Type B pancreatic cell (in vitro differentiated cells): ENCODE measurements around the gene SLC6A11. TPM values are rescaled to one million over a fixed set of nuclear protein-coding genes. Genes with fewer than 3 reads are reported as not detected.

Source experiments
- DNase-seq: peaks from one replicate; pipeline ENCODE4 v3.0.0; 2021; ENCODE audit warnings: mixed read lengths; ENCODE audit not compliant: unreplicated experiment; ENCODE audit errors: extremely low spot score
- H3K27ac Mint-ChIP-seq: 2 replicates; pipeline ENCODE4 v1.8.0; 2021; ENCODE audit warnings: mild to moderate bottlenecking, mixed read lengths
- H3K27me3 Mint-ChIP-seq: 2 replicates; pipeline ENCODE4 v1.8.0; 2021; ENCODE audit warnings: mixed read lengths
- H3K36me3 Mint-ChIP-seq: 2 replicates; pipeline ENCODE4 v1.8.0; 2021; ENCODE audit warnings: mixed read lengths
- H3K4me1 Mint-ChIP-seq: one replicate; pipeline ENCODE4 v1.8.0; 2021; ENCODE audit warnings: mixed read lengths; ENCODE audit not compliant: unreplicated experiment
- H3K4me3 Mint-ChIP-seq: 2 replicates; pipeline ENCODE4 v1.8.0; 2021; ENCODE audit warnings: mild to moderate bottlenecking, mixed read lengths
- H3K9me3 Mint-ChIP-seq: 2 replicates; pipeline ENCODE4 v1.8.0; 2021; ENCODE audit warnings: mixed read lengths
- total RNA-seq: library from RNA; stranded (reverse); gene quantifications from 2 replicates; pipeline ENCODE4 v1.2.1, GENCODE V29; 2021; ENCODE audit warnings: low replicate concordance
- TF ChIP-seq, protein P1 (sequence below): fragments of 200-600 bp; sonication (generic); conservative IDR thresholded peaks from 2 replicates; pipeline ENCODE4 v1.5.0; 2021; ENCODE audit warnings: antibody characterized with exemption, mild to moderate bottlenecking

Gene SLC6A11
- total RNA-seq, 1 donor from 2014 or later: 3.0 TPM

DNA sequence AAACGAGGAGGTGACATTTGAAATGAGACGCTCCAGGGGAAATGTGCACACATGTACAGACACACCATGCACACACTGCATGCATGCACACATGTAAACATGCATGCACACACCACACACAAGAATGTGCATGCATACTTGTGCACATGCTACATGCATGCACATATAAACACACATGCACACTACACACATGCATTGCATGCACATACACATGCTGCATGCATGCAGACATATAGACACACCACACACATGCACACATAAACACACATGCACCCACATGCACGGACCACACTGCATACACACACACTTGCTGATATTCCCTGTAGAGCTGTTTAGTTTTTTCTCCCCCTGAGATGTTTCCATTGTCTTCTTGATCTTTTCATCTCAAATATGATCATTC lies 138.7 kb downstream of the SLC6A11 start:
- Mint-ChIP-seq H3K4me3 (no peak overlapping the region), H3K27me3 (peaks cover 53% of the 10 kb centered on the region), H3K9me3 (no peaks in the 10 kb centered on the region), H3K36me3 (no peaks in the 10 kb centered on the region), H3K27ac (no peak overlapping the region), H3K4me1 (no peaks in the 10 kb centered on the region)
- TF ChIP-seq, protein P1, sequence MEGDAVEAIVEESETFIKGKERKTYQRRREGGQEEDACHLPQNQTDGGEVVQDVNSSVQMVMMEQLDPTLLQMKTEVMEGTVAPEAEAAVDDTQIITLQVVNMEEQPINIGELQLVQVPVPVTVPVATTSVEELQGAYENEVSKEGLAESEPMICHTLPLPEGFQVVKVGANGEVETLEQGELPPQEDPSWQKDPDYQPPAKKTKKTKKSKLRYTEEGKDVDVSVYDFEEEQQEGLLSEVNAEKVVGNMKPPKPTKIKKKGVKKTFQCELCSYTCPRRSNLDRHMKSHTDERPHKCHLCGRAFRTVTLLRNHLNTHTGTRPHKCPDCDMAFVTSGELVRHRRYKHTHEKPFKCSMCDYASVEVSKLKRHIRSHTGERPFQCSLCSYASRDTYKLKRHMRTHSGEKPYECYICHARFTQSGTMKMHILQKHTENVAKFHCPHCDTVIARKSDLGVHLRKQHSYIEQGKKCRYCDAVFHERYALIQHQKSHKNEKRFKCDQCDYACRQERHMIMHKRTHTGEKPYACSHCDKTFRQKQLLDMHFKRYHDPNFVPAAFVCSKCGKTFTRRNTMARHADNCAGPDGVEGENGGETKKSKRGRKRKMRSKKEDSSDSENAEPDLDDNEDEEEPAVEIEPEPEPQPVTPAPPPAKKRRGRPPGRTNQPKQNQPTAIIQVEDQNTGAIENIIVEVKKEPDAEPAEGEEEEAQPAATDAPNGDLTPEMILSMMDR: no peak
- no peak for DNase-seq

DNA sequence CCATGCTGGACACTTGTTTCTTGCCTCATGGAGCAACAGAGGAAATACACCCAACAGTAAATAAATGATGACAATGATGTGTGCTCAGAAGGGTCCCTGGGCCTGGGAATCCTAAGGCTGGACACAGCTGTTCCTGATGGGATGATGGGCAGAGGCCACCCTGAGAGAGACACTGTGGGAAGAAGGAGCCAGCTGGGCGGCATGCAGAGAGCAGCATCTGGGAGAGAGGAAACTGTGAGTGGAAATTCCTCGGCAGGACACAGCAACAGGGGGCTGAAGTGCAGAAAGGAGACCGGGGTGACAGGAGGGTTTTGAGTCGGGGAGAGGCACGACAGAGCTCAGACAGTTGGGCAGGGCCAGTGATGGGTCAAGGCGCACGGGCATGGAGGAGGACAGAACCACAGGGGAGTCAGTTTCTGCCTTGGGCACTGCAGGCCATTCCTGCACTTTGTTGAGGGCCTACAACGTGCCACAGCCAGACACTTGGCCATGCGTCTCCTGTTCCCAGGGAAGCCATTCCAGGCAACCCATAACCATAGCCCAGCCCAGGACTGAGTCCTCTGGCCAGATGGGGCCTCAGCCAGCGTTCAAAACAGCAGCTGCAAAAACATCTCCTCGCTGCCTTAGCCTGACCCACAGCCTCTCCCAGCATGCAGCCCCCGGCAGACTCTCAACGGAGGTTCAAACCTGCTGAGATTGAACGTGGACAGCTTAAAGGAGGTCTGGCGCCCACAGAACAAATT lies 139.9 kb downstream of the SLC6A11 start:
- TF ChIP-seq, protein P1: no peak
- Mint-ChIP-seq H3K4me3 (no peak overlapping the region), H3K27ac (no peak overlapping the region), H3K4me1 (no peaks in the 10 kb centered on the region), H3K9me3 (no peaks in the 10 kb centered on the region), H3K36me3 (no peaks in the 10 kb centered on the region), H3K27me3 (peaks cover 52% of the 10 kb centered on the region)
- DNase-seq: no peak

DNA sequence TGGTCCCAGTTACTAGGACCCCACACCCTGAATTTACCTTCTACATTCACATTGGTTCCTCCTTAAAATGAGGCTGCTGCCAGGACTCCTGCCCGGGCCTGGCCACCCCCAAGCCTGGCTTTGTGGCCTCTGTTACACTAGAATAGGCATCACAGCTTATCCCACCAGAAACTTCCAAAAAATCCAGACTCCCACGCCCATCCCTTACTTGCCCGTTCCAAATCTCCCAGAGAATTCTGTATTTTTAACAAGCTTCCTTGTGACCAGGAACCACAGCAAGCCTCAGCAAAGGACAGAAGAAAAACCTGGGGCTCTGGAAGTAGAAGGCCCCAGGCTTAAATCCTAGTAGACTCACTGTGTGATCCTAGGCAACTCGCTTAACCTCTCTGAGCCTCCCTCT lies 140.5 kb downstream of the SLC6A11 start:
- no peak for DNase-seq
- H3K4me3 Mint-ChIP-seq: no peak overlapping the region
- H3K4me1 Mint-ChIP-seq: no peaks in the 10 kb centered on the region
- H3K36me3 Mint-ChIP-seq: no peaks in the 10 kb centered on the region
- H3K27me3 Mint-ChIP-seq: peaks cover 51% of the 10 kb centered on the region
- H3K27ac Mint-ChIP-seq: no peak overlapping the region
- TF ChIP-seq, protein P1: no peak
- H3K9me3 Mint-ChIP-seq: no peaks in the 10 kb centered on the region

DNA sequence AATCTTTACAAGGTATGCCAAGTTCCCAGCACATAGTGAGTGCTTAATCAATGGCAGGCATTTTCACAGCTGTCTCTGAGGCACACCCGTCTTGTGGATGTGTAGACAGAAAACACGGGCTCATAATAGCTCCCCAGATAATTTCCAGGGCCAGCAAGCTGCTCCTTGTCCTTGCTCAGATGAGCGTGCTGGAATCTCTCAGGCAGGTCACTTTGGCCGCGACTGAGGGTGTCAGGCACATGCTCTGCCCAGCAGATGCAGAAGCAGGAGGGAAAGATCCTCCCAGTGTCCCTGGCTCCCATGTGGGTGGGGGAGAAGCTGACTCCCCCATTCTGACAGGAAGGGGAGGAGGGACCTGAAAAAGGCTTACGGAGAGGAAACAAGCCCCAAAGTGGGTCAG lies 141.0 kb downstream of the SLC6A11 start:
- Mint-ChIP-seq H3K4me3 (no peak overlapping the region), H3K9me3 (no peaks in the 10 kb centered on the region), H3K27me3 (peaks cover 52% of the 10 kb centered on the region), H3K36me3 (no peaks in the 10 kb centered on the region), H3K27ac (no peak overlapping the region), H3K4me1 (no peaks in the 10 kb centered on the region)
- TF ChIP-seq, protein P1: no peak
- no peak for DNase-seq

DNA sequence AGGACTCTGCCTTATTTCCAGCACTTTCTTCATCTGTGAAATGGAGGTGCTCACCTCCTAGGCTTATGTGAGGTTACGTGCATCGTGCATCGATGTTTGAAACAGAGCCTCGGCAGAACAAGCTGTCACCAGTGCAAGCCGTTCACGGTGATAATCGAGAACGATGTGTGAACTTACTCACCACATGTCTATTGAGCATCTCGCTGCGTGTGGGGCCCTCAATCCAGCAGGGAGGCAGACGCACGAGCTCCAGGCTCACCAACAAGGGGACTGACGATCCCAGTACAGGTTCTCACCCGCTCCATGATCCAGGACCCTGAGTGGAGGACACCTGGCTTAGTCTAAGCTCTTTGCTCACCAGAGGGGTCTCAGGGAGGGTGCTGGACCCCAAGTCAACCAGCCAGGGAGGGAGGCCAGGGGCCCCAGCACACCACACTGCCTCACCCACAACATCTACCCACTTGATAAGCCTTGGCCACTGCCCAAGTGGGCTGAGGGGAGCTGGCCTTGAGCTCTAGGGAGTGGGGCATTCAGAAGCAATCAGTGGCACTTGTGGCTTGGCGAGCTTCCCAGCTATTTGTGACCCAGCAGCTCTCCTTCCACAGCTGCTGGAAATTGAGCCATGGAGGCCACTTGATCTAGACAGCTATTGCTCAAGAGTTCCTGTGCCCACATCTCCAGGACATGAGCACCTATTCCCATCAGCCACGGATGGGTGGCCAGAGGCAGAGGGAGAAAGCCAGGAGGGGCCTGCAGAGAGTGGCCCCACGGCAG lies 142.1 kb downstream of the SLC6A11 start:
- Mint-ChIP-seq H3K27ac (no peak overlapping the region), H3K36me3 (no peaks in the 10 kb centered on the region), H3K27me3 (peaks cover 62% of the 10 kb centered on the region), H3K4me3 (no peak overlapping the region), H3K9me3 (no peaks in the 10 kb centered on the region), H3K4me1 (no peaks in the 10 kb centered on the region)
- DNase-seq: no peak
- TF ChIP-seq, protein P1: no peak
